GM18526 (cell line): ENCODE data around the gene SPEF2.

Experiments
- POLR2A ChIP-seq: IDR thresholded peaks from 3 replicates; pipeline ENCODE4 v1.6.1; 2011; ENCODE audit not compliant: insufficient read length; ENCODE audit errors: extremely low read depth

The SPEF2 gene

DNA sequence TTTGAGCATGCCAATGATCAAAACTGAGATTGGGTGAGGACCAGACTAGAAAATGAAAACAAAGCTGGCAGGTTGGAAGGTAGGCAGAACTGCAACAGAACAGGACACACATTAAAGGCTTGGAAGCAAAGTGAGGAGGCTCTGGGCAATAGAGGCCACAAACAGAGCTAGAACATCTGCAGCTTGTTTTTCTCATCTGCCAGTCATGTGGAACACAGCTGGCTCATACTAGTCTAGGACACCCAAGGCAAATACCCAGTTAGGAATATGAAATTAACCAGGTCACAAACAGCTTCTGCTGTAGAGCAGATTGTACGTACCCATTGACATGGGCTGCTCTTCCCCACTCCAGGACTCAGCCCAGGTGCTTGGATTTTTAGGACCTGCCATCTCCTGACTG, 61.7 kb downstream of the SPEF2 start:
- no peak for TF ChIP-seq POLR2A

- no peak for TF ChIP-seq POLR2A
Observed at GRCh38 chr5:35681911-35682310, 64.2 kb downstream of the SPEF2 start.

DNA sequence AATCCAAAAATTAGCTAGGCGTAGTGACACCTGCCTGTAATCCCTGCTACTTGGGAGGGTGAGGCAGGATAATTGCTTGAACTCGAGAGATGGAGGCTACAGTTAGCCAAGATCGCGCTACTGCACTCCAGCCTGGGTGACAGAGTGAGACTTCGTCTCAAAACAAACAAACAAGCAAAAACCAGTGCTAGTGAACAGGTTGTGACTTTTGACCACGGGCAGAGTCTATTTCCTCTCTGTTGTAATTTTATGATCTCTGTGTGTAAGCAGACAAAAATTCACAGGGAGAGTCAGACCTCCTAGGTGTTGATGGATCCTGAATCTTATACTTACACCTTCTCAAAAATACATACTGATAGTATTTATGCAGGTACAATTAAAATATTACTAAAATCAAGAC, 65.8 kb downstream of the SPEF2 start:
- no peak for TF ChIP-seq POLR2A

DNA sequence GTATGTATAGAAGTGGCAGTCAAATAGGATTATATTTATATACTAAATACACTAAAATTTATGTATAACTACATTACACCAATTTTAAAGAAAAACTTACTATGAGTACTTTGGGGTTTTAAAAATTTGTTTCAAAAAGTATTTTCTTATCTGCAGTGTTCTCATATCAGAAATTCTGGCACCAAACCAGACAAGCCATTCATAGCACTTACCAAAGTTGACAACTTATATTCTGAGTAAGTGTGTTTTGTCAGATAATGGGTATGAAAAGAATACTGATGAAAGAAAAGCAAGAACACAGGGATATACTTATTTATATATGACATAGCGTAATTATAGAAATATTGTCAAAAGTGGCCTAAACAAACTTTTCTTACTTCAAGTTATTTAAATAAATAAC, 67.5 kb downstream of the SPEF2 start:
- no peak for TF ChIP-seq POLR2A

DNA sequence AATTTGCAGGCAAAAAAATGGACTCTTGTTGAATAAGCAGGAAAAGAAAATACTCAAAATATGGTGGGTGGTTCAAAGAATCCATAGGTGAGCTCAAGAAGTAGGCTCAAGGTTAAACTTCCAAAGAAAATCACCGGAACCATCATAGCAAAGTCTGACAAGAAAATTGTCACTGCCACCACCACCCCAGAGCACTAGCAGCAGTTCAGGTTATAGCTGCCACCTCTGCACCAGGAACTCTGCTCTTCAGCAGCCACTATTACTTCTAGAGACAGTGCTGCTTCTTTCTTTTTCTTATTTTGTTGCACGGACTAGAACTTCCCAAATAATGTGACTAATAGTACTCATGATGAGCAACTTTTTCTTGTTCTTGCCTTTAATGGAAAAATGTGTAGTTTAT, 70.3 kb downstream of the SPEF2 start:
- no peak for TF ChIP-seq POLR2A

- TF ChIP-seq POLR2A, result no peak
Observed at GRCh38 chr5:35694481-35694880, 76.8 kb downstream of the SPEF2 start.

GRCh38 chr5:35698047-35698808, 80.6 kb downstream of the SPEF2 start:
- no peak for TF ChIP-seq POLR2A

DNA sequence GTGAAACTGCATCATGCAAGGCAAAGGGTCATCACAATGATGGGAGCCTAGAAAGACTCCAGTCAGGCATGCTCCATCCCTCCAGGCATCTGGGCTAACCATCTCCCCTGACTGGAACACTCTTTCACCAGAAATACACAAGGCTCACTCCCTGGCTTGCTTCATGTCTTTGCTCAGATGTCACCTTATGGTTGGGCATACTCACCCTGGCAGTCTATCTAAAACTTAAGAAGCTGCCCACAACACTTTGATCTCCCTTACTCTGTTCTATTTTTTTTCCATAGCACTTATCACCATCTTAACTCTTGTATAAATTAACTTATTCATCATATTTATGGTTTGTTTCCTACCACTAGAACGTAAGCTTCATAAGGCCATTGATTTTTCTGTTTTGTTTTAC, 90.0 kb downstream of the SPEF2 start:
- no peak for TF ChIP-seq POLR2A

GRCh38 chr5:35709688-35710087, 92.0 kb downstream of the SPEF2 start:
- TF ChIP-seq POLR2A, result no peak

DNA sequence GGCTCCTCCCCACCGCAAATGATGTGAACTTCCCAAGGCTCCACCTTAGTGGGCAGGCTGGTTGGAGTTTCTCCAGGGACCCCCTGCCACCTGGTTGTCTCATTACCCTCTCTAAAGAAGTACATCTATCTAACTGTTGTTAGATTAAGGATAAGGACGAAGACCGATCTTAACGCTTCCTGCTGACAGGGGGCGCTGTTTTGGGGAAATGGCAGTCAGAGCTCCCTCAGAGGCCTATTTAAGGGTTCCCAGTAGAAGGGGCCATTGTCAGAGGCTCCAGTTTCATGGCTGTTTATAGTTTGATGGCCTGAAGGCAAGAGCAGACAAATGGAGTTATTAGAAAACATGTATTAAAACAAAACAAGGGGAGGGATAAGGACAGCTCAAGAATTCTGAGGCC, 100.1 kb downstream of the SPEF2 start:
- no peak for TF ChIP-seq POLR2A

GRCh38 chr5:35735718-35736117, 118.1 kb downstream of the SPEF2 start:
- no peak for TF ChIP-seq POLR2A

- TF ChIP-seq POLR2A, result no peak
Observed at GRCh38 chr5:35736280-35736679, 118.6 kb downstream of the SPEF2 start.

- TF ChIP-seq POLR2A, result no peak
Observed at GRCh38 chr5:35741126-35741716, 123.6 kb downstream of the SPEF2 start.

- no peak for TF ChIP-seq POLR2A
Observed at GRCh38 chr5:35741971-35742370, 124.3 kb downstream of the SPEF2 start.

DNA sequence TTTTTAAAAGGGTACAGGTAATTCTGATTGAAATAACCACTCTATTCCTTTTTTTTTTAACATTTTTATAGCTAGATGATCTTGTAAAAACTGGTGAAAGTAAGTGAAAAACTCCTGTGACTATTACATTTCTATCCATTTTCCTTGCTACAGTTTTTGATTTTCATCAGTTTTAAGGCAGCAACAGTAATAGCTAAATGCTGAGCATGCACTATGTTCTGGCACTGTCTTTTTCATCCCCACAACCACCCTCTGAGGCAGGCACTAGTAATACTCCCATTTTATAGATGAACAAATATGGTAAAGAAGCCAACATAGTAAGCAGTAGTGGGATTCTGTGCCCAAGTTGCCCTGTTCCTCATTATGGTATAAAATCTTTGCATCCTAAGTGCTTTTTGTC, 126.0 kb downstream of the SPEF2 start:
- no peak for TF ChIP-seq POLR2A

- no peak for TF ChIP-seq POLR2A
Observed at GRCh38 chr5:35745193-35745592, 127.5 kb downstream of the SPEF2 start.

- TF ChIP-seq POLR2A, result no peak
Observed at GRCh38 chr5:35745660-35746059, 128.0 kb downstream of the SPEF2 start.
